HG03520 (cell line): Measurements from ENCODE around the gene TTYH3.

Source experiments
- ATAC-seq: cut with Tn5 transposase; IDR thresholded peaks from one replicate; pipeline ENCODE4 v1.9.1; 2021; ENCODE audit warnings: mild to moderate bottlenecking, moderate library complexity; ENCODE audit not compliant: unreplicated experiment

Gene TTYH3

GRCh38 chr7:2614631-2615330, 17.0 kb upstream of the TTYH3 start:
- ATAC-seq: no peak

DNA sequence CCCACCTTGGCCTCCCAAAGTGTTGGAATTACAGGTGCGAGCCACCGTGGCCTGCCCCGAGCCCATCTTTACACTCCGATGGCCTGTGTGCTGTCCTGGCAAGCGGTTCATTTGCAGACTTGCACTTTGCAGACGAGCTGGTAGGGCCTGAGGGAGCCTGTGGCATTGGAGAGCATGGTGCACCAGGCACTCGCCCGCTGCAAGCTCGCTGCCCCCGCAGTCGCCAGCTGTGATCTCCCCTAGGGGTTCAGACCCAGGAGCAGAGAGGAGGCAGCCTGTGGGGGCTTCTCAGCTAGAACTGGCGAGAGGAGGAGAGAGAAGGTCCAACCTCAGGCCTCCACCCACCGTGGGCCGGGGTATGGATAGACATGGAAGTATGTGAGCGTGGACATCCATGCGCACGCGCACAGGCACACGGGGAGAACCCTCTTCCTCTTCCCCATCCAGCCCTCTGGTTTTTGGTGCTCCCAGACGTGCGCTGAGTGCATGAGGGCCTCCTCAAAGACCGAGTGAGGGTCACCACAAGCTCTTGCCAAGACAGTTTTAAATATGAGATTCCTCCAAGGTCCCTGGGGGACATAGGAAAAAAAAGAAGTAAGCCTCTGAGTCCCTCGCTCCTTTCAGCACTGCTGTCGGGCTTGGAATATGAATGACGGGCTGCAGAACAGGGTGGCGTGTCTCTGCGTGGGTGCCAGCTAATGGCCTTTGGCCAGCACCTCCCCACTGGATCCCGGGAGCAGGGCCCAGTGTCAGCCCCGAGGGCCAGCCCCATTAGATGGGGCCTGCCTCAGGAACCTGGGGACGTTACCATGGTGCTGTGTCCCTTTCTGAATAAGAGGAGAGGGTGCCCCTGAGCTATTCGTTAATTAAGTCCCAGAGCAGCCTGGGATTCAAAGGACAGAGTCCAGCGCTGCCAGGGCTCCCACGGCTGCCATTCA, 15.1 kb upstream of the TTYH3 start:
- no peak for ATAC-seq

- no peak for ATAC-seq
These were observed 14.4 kb upstream of the TTYH3 start for GRCh38 chr7:2617325-2617905.

DNA sequence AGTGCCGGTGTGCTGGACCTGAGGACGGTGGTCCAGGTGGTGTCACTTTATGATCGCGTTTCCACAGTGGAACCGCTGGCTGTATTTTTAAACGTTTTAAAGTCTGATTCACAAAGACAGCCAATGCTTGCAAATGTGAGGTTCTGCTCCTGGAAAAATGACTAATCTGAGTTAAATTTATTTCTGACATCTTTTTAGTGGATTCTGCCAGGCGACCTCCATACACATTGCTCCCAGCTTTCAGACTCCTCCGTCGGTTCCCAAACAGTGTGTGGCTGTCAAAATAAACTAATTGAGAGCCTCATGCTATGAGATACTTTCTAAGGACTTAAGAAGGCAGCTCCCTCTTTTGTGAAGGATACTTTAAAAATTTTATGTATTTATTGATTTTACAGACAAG, 12.7 kb upstream of the TTYH3 start:
- no peak for ATAC-seq

- ATAC-seq: no peak
These were observed 10.5 kb upstream of the TTYH3 start for GRCh38 chr7:2621061-2621828.

DNA sequence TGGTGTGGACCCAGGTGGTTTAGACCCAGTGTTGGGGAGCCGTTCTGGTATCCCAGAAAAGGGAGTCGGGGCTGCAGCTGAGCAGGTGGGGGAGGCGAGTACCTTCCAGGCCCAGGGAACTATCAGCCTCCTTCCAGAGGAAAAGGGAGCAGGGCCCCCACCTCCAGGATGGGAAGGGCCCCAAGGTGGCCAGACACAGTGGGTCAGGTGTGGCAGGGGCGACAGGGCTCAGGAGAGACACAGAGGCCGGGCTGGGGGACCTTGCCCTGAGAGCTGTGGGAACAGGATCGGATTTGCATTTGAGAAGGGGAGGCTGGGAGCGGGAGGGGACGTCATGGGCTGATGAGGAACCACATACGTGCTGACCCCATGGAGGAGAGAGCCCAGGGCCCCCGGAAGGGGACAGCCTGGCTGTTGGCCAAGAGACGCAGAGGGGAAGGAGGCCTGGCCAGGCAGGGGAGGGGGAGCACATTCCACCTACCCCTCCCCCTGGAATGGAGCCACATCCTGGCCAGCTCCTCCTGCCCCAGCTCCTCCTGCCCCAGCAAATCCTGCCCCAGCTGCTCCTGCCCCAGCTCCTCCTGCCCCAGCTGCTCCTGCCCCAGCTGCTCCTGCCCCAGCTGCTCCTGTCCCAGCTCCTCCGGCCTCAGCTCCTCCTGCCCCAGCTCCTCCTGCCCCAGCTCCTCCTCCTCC, 9.7 kb upstream of the TTYH3 start:
- no peak for ATAC-seq

GRCh38 chr7:2622869-2623697, 8.7 kb upstream of the TTYH3 start:
- no peak for ATAC-seq

DNA sequence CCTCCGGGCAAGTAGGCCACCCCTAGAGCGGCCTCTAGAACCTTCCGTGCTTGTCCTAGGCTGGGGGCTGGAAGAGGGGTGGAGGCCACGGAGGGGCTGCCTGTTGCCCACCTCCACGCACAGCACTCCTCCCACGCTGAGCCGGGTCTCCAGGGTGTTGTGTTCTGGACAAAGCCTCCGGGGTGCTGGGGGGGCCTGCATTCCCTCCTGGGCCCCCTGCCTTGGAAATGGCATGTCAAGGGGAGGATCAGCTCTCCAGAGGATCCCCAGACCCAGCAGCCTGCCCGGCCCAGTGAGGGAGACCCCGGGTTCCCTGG, 8.1 kb upstream of the TTYH3 start:
- ATAC-seq: no peak

DNA sequence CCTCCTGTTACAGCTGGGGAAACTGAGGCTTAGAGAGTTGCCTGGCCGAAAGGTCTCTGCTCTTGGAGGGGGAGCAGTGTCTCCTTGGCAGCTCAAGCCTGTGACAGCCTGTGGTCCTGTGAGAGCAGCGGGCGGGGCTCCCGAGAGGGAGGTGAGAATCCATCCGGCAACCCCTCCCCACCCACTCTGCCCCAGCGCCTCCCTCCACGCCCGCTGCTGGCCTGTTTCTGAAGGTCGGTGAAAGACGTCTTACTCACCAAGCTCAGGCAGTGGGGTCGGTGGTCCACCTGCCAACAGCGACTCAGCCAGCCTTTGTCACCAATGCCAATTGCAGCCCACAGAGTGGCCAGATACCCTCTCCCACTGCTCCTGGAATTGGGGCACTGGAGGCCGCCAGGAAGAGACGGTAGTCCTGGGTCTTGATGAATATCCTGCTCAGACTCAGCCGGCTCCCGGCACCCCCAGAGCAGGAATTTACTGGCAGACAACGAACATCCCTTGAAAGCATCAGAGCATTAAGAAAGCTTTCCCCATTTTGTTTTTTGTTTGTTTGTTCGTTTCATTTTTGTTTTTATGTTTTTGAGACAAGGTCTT, 7.4 kb upstream of the TTYH3 start:
- no peak for ATAC-seq

DNA sequence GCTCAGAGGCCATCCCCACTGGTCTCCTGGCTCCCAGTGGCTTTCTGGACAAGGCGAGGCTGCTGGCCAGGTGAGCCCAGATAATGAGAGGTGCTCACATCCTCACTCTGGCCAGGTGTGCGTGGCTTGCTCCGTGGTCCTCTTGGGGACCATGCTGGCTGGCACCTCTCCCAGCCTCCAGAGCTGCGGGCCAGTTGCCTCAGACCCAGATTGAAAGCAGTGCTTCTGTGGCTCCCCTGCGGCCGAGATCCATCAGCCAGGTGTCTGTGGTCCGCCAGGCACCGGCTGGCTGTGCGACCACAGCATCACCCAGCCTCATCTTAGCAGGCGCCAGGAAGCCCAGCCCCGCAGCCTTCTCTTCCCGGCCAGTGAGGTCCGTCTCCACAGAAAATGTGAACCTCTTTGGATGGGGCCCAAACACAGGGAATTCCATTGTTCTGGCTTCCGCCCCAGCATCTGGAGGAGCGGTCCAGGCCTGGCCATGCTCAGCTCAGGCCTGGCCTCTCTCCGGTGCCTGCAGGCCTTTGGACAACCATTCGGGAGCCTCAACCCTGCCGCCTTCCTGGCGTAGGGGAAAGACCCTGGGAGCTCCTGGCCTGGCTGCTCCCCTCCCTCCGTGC, 5.2 kb upstream of the TTYH3 start:
- no peak for ATAC-seq

DNA sequence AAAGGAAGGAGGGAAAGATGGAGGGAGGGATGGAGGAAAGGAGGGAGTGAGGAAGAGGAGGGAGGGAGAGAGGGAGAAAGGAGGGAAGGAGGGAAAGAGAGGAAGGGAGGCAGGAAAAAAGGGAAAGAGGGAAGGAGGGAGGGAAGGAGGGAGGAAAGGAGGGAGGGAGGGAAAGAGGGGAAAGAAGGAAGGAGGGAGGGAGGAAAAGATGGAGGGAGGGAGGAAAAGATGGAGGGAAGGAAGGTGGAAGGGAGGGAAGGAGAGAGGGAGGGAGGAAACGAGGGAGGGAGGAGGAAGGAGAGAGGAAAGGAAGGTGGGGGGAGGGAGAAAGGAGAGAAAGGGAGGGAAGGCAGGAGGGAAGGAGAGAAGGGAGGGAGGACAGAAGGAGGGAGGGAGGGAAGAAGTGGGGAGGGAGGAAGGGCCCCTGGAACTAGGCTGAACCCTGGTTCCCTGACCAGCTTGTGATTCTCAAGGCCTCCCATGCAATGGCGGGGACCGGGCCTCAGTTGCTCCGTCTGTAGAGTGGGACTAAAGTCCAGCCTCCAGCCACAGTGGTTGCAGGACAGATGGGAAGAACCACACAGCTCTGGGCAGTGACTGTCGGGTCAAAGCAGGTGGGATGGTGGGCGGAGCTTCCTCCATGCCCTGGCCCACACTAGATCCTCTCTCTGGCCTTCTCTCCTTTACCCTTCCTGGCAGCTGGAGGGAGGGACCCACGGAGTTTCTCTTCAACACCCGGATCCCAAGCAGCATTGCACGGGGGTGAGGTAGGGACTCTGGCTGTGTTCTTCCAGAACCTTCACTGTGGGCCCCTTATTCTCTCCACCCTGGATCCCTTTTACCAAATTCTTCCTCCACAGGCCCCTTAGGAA, 4.3 kb upstream of the TTYH3 start:
- ATAC-seq: no peak

DNA sequence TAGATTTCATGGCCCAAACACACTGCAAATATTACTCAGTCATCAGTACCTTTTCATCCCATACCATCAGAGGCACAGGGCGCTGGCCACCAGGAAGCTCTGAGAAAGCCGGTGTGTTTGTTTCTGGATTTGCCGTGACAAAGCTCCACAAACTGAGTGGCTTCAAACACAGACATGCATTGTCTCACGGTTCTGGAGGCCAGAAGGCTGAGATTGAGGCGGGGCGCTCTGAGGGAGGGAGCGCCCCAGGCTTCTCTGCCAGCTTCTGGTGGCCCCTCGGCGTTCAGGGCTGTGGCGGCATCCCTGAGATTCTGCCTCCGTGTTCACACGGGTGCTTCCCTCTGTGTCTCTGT, 3.7 kb upstream of the TTYH3 start:
- ATAC-seq: no peak

- ATAC-seq: no peak
These were observed 2.9 kb upstream of the TTYH3 start for GRCh38 chr7:2628891-2629290.

DNA sequence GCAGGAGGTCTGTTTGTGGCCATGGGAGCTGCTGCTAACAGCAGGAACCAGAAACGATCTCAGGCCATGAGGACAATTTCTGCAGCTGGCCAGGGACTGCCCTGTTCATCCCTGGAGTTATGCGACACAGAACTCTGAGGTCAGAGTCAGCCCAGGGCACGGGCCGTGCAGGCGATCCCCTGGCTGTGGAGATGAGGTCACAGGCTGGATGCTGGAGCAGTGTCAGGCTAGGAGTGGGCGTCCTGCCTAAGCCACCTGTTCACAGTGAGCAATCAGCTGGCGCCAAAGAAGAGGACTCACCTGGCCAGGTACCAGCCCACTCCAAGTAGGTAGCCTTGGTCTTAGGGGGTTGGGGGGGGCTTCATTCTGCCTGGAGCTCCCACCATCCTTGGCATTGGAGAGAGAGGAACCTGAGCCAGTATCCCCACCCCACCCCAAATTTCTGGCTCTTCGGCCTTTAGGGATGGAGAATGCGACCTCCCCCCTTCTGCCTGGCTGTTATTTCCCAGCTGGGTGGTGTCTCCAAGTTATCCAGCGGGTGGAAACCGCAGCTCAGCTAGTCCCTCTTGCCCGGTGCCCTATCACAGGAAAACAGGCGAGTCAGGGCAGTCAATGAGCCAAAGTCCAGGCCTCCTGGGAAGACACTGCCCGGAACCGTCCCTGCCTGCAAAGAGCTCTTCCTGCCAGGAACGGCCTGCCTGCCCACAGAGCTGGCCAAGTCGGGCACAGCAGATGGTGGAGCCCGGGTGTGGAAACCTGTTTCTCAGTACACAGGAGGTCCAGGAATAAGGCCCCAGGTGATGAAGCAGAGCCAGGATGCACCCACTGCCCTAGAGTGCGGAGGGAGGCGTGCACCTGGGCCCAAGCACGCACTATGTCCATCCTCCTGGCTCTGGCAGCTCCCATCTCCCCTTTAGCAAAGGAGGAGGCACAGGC, 1.8 kb upstream of the TTYH3 start:
- ATAC-seq: no peak

DNA sequence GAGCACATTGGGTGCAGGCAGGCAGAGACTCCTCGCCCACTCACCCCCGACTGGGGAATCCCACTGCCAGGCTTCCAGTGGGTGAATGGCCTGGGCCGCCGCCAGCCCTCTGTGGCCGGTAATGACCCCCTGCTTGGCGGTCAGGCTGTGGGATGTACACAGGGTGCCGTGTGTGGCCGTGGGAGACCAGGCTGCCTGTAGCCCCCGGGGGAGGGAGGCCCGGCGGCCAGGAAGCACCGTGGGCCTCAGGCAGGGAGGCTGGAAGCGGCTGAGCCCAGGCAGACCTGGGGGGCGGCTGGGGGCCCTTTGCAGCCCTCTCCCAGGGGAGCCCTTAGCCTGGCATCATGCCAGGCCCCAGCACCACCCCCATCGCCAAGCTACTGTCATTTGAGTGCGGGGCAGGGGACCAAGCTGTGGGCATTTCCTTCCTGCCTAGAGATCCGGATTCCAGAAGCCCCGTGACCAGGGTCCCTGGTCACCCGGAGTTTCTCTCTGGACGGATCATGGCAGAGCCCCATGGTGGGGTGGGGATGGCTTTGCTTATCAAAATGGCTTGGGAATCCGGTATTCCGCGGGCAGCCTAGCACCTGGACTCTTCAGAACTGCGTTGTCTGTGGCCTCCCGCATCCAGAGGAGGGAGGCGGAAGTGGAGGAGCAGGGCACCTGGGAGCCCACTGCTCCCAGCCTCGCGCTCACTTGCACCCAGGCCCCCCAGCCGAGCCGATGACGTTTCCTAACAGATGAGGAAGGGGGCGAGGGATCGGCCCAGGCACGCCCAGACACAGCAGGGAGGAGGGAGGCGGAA, 1.1 kb downstream of the TTYH3 start:
- ATAC-seq: no peak

GRCh38 chr7:2633538-2634266, 1.9 kb downstream of the TTYH3 start:
- ATAC-seq: no peak
